NCI-H1092 treated with DMSO at 0.1 percent for 48 hours (cell line): Measurements from ENCODE around the gene NAMPT.

Source experiments
- DNase-seq: peaks from one replicate; lab custom pipeline; 2025; lab: John Stamatoyannopoulos, UW

Gene NAMPT

GRCh38 chr7:106273009-106273668 lies 11.6 kb downstream of the NAMPT start:
- DNase-seq: no peak

DNA sequence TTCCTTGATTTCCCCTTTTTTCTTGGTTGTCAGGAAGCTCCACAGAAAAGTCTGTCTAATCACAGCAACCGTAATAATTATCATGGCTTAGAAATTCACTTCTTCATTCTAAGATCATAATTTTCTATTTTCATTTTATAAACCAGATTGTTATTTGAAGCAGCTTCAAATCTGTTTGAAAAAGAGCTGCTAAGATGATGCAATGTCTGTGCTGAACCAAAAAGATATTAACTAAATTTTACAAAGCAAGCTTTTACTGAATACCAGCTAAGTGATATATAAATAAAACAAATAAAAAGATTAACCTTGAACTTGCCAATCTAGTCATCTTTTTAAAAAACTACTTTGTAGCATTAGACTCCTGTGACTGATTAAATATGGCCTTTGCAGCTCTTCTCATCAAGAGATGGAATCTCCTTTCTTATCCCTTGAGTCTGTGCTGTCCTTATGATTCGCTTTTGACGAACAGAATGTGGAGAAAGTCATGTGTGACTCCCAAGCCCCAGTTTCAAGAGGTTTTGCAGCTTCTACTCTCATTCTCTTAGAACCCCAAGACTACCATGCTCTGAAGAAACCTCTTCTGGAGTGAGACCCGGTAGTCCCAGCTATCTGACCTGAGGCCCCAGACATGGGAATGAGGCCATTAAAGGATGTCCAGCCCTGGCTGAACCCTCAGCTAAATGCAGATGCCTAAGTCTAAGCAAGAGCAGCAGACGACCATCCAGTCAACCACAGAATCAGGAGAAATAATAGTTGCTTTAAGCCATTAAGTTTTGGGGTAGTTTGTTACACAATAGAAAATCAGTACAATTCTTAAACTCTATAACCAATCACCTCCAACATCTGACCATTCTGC lies 14.4 kb downstream of the NAMPT start:
- DNase-seq: no peak

GRCh38 chr7:106269254-106269961 lies 15.4 kb downstream of the NAMPT start:
- no peak for DNase-seq

- DNase-seq: no peak
Observed at GRCh38 chr7:106265133-106265532, 19.6 kb downstream of the NAMPT start.

DNA sequence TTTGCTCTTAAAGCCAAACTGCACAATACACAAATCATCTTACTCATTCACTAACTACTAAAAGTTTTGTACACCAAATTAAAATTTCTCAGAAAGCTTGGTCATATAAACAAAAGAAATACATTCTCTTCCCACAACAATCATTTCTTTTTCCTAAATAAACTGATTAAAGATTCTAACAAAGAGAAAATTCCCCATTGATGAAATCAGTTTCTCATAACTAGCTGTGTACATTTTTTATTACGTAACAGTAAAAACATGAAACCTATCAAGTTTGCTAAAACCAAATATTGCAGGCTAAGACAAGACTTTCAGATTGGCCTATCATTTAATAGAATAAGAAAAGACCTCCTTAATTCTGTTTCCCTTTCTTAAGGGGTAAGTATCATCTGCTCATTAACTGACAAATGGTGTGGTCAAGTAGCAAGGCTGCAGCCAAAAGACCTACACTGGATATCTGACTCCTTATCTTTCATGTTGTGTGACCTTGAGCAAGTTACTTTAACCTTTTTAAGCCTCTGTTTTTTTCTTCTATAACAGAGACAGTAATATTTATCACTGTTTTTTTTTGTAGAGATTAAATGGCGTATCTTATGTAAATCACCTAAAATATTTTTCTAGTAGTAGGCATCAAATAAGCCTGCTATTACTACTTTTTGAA lies 22.4 kb downstream of the NAMPT start:
- no peak for DNase-seq

- no peak for DNase-seq
Observed at GRCh38 chr7:106260136-106260561, 24.6 kb downstream of the NAMPT start.

DNA sequence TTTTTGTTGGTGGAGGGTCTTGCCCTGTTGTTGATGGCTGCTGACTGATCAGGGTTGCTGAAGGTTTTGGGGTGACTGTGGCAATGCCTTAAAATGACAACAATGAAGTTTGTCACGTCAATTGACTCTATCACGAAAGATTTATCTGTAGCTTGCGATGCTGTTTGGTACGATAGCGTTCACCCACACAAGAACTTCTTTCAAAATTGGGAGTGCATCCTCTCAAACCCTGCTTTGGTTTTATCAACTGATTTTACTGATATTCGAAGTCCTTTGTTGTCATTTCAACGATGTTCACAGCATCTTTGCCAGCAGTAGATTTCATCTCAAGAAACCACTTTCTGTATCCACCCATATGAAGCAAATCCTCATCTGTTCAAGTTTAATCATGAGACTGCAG lies 26.0 kb downstream of the NAMPT start:
- no peak for DNase-seq

GRCh38 chr7:106257752-106258151 lies 27.0 kb downstream of the NAMPT start:
- no peak for DNase-seq

- DNase-seq: no peak
Observed at GRCh38 chr7:106256144-106256543, 28.6 kb downstream of the NAMPT start.

DNA sequence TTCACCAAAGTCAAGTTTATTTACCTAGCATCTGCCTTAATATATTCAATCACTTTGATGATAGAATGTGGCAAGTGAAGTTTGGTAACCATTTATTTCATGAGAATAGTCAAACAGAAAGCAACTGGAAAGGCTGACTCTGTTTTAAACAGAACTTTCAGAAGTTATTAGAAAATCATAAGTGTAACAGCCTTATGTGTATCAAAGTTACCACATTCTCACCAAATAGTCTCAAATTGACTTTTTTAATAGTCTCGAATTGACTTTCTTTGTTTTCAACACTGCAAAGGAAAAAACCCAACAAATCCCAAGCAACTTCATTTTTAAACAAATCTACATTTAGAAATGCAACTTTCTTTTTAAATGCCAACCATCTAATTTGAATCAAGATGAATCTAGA lies 29.5 kb downstream of the NAMPT start:
- DNase-seq: no peak

DNA sequence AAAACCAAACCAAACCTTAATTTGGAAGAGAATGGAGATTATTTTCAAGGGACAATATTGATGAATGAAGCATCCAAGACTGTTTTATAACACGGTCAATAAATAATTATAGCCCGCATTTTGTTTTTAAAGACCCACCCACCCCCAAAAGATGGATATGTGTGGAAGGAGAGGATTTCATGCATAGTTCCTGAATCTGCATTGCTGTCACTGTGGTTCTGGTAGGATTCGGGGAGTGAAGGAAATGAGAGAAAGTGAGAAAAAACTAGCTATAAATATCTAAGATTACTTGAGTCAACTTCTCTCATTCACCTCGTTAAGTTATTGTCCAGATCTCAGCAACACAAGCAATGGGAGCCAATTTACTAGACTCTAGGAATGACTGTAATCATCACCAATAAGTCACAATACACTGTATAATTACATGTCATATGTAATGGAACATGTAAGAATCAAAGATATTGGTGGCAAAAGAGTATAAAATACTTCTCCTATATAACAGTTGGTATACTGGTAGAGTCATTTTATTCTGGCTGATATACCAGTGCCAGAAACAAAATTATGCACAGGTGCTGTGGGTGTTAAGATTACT lies 30.2 kb downstream of the NAMPT start:
- DNase-seq: no peak

DNA sequence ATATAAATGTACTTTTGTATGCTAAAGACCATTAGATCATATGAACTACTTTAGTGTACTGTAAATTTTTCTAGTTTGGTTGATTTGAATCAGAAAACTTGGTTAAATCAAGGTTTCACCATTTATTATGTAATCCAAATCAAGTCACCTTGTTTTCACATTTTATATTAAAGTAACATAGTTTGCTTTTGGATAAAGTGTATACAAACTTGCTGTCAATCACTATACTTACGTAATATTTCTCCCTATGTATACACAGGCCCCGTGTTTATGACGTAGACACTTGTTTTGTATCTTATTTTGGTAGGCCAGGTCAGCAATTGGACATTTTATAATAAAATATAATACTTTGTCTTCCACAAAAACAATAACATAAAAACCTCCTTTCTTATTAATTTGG lies 32.2 kb downstream of the NAMPT start:
- no peak for DNase-seq

- no peak for DNase-seq
Observed at GRCh38 chr7:106249488-106249887, 35.3 kb downstream of the NAMPT start.

GRCh38 chr7:106248600-106248999 lies 36.2 kb downstream of the NAMPT start:
- DNase-seq: no peak

GRCh38 chr7:106247841-106248240 lies 36.9 kb downstream of the NAMPT start:
- no peak for DNase-seq

GRCh38 chr7:106246902-106247711 lies 37.7 kb downstream of the NAMPT start:
- DNase-seq: no peak

GRCh38 chr7:106243893-106244292 lies 40.9 kb downstream of the NAMPT start:
- no peak for DNase-seq

- DNase-seq: no peak
Observed at GRCh38 chr7:106239406-106239805, 45.4 kb downstream of the NAMPT start.

DNA sequence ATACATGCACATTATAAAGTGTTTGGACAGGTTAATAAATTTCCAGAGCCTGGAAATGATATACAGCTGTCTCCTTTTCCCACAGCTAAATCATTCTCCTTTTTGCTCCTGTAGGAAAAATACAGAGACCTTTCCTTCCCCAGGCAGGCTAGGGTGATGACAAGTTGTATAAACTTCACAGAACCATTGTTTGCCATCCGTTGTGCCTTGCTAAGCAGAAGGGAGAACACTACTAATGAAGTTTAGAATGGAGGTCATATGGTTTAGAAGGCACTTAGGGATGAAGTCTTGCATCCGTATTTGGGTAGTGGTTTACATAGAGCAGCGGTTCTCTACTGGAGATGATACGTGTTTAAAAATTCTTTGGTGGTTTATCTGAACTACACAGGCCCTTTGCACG lies 46.0 kb downstream of the NAMPT start:
- DNase-seq: no peak

DNA sequence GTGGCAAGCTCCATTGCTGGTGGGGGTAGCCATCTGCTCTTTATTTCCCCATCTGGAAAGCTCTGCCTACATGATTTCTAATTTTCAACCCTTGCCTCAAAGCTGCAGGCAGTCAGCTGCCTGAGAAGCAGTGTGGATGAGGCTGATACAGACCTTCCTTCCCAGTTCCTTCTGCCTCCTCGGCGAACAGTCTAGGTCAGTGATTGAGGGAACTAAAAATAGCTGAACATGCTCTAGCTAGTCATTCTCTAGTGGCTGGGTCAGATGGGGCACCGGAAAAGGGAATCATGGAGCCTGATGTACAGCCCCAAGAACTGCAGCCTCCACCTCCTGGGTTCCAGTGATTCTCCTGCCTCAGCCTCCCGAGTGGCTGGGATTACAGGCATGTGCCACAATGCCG lies 48.7 kb downstream of the NAMPT start:
- no peak for DNase-seq

- no peak for DNase-seq
Observed at GRCh38 chr7:106234425-106234824, 50.4 kb downstream of the NAMPT start.
